ENCODE results near the gene MED6. TPM values are rescaled to one million over a fixed set of nuclear protein-coding genes. Genes with fewer than 3 reads are reported as not detected.

MED6 gene
- 16.8 and 17.4 TPM in 2 replicates for total RNA-seq

GRCh38 chr14:70600382-70601157 is at the start of gene MED6:
MED6 (minus strand) TSS chr14:70600655; CDS start chr14:70600637, 18 bp downstream.

GRCh38 chr14:70641548-70642302 is 41.3 kb upstream of the MED6 start, which contains the start of gene TTC9:
TTC9 (plus strand) TSS chr14:70641916; CDS start chr14:70642130, 214 bp downstream.

GRCh38 chr14:70534904-70535303 is 65.6 kb downstream of the MED6 start, which contains the start of gene ADAM20:
ADAM20 (minus strand) TSS chr14:70535004; CDS start chr14:70524757, 10,247 bp downstream.

Other genes with a start within 250 kb of the MED6 start
- gene COX16, start 241.0 kb downstream of the MED6 start, total RNA-seq, result 32.3 and 46.7 TPM in 2 replicates
- 7.9 and 8.2 TPM in 2 replicates for gene SYNJ2BP, start 183.6 kb downstream of the MED6 start, total RNA-seq
- under 0.01 and 0.59 TPM in 2 replicates for gene ADAM21, start 148.5 kb downstream of the MED6 start, total RNA-seq
- gene ADAM20, start 65.7 kb downstream of the MED6 start, total RNA-seq, result 0.15 TPM in 1 of 2 replicates, not detected in the other
- gene TTC9, start 41.3 kb upstream of the MED6 start, total RNA-seq, result under 0.01 TPM in 1 of 2 replicates, not detected in the other
- gene MAP3K9, start 208.9 kb upstream of the MED6 start, total RNA-seq, result 0.45 and 0.84 TPM in 2 replicates